SK-N-MC (cell line): Measurements from ENCODE around the gene INPP4B.

Source experiments
- EZH2 ChIP-seq: fragments of 200-600 bp; sonication (generic); IDR thresholded peaks from one replicate; pipeline ENCODE4 v1.6.1; 2017; ENCODE audit warnings: antibody characterized with exemption
- FOXP2 ChIP-seq: optimal IDR thresholded peaks from 2 replicates; pipeline ENCODE3; 2011; ENCODE audit warnings: mild to moderate bottlenecking, moderate library complexity; ENCODE audit not compliant: insufficient read depth; ENCODE audit errors: extremely low read length, control extremely low read depth
- POLR2AphosphoS5 ChIP-seq: IDR thresholded peaks from 2 replicates; pipeline ENCODE4 v1.6.1; 2012; ENCODE audit warnings: mild to moderate bottlenecking, low read depth, low read length, borderline replicate concordance

GRCh38 chr4:142598132-142598531 lies 248.0 kb downstream of the INPP4B start:
- TF ChIP-seq POLR2AphosphoS5 (no peak), EZH2 (no peak), FOXP2 (no peak)
